ENCODE data around the gene WNK1. TPM values are rescaled to one million over a fixed set of nuclear protein-coding genes. Genes with fewer than 3 reads are reported as not detected.

The WNK1 gene
- total and polyA plus RNA-seq, 2 of the 8 experiments (the other 6 are each of a cell fraction or from before 2014, with no cell fraction given): 88.2 to 157 TPM

DNA sequence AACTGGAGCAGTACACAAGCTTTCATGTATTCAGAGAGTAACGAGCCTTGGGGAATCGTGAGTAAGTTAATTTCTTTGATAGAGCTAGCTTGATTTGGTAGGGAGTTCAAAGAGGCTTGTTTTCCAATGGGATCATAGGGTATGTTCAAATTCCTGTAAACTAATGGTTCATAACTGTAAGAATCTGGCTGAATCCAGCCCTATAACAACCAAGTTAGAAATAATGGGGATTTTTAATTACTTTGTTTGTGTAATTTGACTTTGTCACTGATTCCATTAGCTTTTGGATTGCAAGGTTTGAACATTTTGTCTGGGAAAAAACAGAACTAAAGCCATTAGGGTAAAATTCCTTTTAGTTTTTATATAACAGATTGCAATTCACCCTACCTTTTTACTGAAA is 94.0 kb downstream of the WNK1 start (continued):
- TF ChIP-seq, protein P1, sequence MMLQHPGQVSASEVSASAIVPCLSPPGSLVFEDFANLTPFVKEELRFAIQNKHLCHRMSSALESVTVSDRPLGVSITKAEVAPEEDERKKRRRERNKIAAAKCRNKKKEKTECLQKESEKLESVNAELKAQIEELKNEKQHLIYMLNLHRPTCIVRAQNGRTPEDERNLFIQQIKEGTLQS (IDR thresholded peaks at IDR 0.05; ENCODE audit: insufficient read depth, low read depth, low read length): no peak
- no peak for TF ChIP-seq POLR2A (IDR thresholded peaks at IDR 0.05; ENCODE audit: control extremely low read depth in 1 of 2, low read depth in 2 of 2, low read length in 2 of 2)
- no peak for TF ChIP-seq RBBP5 (IDR thresholded peaks at IDR 0.05; ENCODE audit: borderline replicate concordance, low read depth, low read length)
- TF ChIP-seq SUZ12 (IDR thresholded peaks at IDR 0.05; ENCODE audit: low read length): no peak

Measured in H1 (cell line).